Activated naive CD8-positive, alpha-beta T cell (primary cell): Measurements from ENCODE around the gene IMMP2L.

ENCODE experiments used
- H3K27ac Mint-ChIP-seq: one replicate; pipeline ENCODE4 v1.8.0; 2021; ENCODE audit warnings: mixed read lengths
- H3K27me3 Mint-ChIP-seq: one replicate; pipeline ENCODE4 v1.8.0; 2021; ENCODE audit warnings: mixed read lengths
- H3K36me3 Mint-ChIP-seq: one replicate; pipeline ENCODE4 v1.8.0; 2021; ENCODE audit warnings: mixed read lengths
- H3K4me1 Mint-ChIP-seq: one replicate; pipeline ENCODE4 v1.8.0; 2021; ENCODE audit warnings: low read depth, mixed read lengths
- H3K4me3 Mint-ChIP-seq: one replicate; pipeline ENCODE4 v1.8.0; 2021; ENCODE audit warnings: mild to moderate bottlenecking, mixed read lengths
- H3K9me3 Mint-ChIP-seq: one replicate; pipeline ENCODE4 v1.8.0; 2021; ENCODE audit warnings: low read depth, mixed read lengths

IMMP2L gene

DNA sequence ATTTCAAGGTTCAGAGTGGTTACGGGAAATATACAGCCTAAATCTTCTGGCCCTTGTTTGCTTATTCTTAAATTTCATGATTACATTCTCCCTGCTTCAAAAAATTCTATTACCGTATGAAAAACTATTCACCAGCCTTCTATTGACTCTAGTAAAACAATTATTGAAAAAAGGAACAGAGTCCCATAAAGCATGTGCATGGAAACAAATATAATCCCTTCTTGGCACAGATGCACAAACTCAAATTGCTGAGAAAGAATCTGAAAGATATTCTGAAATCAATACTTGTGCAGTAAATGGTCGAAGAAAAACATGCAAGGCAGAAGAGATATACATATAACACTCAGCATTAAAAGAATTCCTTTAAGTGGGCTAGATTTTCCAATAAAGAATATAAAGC lies 387.8 kb downstream of the IMMP2L start:
- Mint-ChIP-seq H3K9me3 (no peaks in the 10 kb centered on the region), H3K4me1 (peaks cover 10% of the 10 kb centered on the region), H3K27me3 (no peaks in the 10 kb centered on the region), H3K36me3 (peaks cover 5% of the 10 kb centered on the region), H3K27ac (no peak overlapping the region), H3K4me3 (no peak overlapping the region)

DNA sequence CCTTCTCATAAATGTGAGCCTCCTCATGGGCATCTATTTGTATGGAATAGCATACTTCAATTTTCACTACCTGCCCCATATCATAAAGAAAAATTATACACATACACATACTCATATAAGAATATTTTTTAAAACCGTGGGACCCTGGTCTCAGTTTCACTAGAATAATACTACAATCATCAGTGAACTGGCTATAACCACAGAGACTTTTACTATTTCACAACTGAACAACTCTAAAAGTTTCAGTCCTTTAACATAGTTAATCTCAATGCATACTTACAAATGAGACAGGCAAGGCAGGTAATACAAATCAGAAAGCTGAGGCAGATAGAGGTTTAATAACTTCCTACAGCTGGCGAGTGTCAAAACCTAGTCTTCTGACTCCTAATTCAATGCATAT lies 388.3 kb downstream of the IMMP2L start:
- H3K27ac Mint-ChIP-seq = no peak overlapping the region
- H3K36me3 Mint-ChIP-seq = peaks cover 9% of the 10 kb centered on the region
- no peak overlapping the region for H3K4me3 Mint-ChIP-seq
- no peaks in the 10 kb centered on the region for H3K9me3 Mint-ChIP-seq
- no peaks in the 10 kb centered on the region for H3K27me3 Mint-ChIP-seq
- H3K4me1 Mint-ChIP-seq = peaks cover 10% of the 10 kb centered on the region

DNA sequence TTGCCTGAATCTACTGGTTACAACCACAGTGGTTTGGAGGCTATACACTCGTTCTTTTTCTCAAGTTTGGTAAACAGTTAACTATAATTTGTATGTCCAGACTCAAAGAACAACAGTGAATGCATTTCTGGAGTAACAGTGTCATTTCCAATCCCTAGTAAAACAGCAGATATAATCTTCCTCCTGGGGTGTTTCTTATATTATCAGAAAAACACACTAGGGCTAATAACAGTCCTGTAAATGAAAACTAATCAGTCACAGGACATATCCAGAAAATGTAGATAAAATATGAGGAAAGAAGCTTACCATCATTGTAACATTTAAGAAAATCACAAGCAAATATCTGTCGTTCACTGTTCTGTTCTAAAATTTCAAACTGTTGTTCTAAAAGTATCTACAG lies 388.8 kb downstream of the IMMP2L start:
- Mint-ChIP-seq H3K4me1 (peaks cover 10% of the 10 kb centered on the region), H3K9me3 (no peaks in the 10 kb centered on the region), H3K4me3 (no peak overlapping the region), H3K27me3 (no peaks in the 10 kb centered on the region), H3K27ac (no peak overlapping the region), H3K36me3 (peaks cover 9% of the 10 kb centered on the region)

DNA sequence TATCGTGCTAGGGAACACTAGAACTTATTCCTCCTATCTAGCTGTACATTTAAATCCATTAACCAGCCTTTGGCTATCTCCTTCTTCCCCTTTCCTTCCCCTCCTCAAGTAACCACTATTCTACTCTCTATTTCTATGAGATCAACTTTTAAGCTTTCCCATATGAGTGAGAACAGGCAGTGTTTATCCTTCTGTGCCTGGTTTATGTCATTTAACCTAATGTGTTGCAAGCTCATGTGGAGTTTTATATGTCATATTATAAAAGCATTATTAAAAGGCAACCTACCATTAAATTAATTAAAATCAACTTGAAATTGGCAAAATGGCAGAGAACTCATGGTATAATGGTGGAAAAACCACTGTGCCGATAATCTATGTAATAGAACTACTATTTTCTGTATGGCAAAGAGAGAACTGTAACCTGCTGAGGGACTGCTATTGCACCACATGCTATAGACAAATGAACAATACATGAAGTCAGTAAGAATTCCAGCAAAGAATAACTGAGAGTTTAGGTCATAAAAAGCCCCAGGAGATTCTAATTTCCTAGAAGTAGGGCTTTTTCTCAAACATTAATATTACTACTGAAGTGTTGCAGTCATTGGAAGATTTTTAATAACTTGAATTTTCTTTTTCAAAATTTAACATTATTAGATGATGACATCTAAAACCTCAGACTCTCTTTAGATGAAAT lies 389.6 kb downstream of the IMMP2L start:
- no peak overlapping the region for H3K27ac Mint-ChIP-seq
- no peaks in the 10 kb centered on the region for H3K9me3 Mint-ChIP-seq
- no peaks in the 10 kb centered on the region for H3K27me3 Mint-ChIP-seq
- H3K4me1 Mint-ChIP-seq = peaks cover 10% of the 10 kb centered on the region
- peaks cover 9% of the 10 kb centered on the region for H3K36me3 Mint-ChIP-seq
- H3K4me3 Mint-ChIP-seq = no peak overlapping the region

DNA sequence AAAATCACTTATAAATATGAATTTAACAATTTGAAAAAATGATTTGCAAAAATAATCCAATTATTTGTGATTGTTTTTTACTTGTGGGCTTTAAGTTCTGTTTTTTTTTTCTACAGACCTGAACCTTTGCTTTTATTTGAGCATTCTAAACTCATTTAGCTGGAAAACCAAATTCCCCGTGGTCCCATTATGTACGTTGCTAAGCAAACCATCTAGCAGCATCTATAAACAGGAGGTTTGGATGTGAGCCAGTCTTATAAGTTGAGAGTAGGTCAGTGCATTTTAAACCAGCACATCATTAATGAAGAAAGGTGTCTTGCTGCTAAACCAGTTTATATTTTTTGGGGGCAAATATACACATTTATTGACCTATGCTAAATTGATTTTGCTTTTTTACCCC lies 394.1 kb downstream of the IMMP2L start:
- Mint-ChIP-seq H3K27me3 (no peaks in the 10 kb centered on the region), H3K36me3 (peaks cover 14% of the 10 kb centered on the region), H3K4me3 (no peak overlapping the region), H3K4me1 (no peaks in the 10 kb centered on the region), H3K27ac (no peak overlapping the region), H3K9me3 (no peaks in the 10 kb centered on the region)

DNA sequence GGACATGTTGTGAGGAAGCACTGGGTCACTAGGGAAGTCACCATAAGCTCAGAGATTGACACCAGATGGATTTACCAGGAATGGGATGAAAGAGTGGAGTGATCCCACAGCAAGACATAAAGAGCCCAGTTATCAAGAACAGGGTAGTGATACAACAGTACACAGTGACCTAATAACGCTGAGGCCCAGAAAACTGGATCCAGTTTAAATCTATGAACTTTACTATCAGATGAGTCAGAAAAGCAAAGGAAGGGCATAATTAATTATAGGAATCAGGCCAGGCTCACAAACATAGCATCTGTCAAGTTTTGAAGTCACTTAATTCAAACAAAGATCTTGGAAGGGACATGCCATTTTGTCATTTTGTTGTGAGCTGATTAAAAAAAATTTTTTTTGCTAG lies 397.9 kb downstream of the IMMP2L start:
- H3K9me3 Mint-ChIP-seq = no peaks in the 10 kb centered on the region
- peaks cover 12% of the 10 kb centered on the region for H3K36me3 Mint-ChIP-seq
- H3K27me3 Mint-ChIP-seq = no peaks in the 10 kb centered on the region
- H3K4me1 Mint-ChIP-seq = no peaks in the 10 kb centered on the region
- H3K27ac Mint-ChIP-seq = no peak overlapping the region
- H3K4me3 Mint-ChIP-seq = no peak overlapping the region

DNA sequence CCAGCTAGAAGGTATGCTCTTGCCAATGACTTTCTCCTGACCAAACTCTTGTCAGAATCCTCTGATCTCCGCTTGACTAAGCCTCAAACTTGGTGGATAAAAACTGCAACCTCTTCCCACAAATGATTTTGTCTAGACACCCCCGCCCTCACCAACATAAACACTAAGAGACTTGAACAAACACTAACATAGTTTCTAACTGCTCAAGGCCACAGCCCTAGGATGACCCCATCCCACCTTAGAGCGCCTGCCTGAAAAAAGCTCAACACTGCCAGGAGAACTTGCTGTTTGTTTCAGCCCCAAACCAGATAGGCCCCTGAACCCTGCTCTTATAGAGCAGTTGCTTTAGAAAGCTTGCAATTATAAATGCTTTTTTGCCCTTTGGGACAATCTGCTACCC lies 399.6 kb downstream of the IMMP2L start:
- no peak overlapping the region for H3K27ac Mint-ChIP-seq
- H3K27me3 Mint-ChIP-seq = no peaks in the 10 kb centered on the region
- H3K4me3 Mint-ChIP-seq = no peak overlapping the region
- H3K4me1 Mint-ChIP-seq = no peaks in the 10 kb centered on the region
- H3K9me3 Mint-ChIP-seq = no peaks in the 10 kb centered on the region
- peaks cover 8% of the 10 kb centered on the region for H3K36me3 Mint-ChIP-seq

DNA sequence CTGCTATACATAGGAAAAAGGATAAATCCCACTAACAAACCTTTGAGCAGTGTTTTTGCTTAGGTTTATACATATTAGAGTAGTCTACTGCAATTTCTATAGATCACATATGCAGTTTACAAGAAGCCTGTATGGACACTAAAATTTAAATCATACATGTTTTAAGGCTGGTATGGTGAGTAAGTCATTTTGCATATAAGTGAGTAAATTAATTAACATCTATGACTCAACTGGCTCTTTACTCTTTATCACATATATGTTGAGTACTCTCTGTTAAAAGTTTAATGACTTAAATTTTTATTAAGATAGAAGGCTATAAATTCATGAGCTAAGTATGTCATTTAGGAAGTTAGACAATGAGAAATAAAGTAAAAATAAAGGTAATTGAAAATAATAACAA lies 402.0 kb downstream of the IMMP2L start:
- Mint-ChIP-seq H3K36me3 (peaks cover 4% of the 10 kb centered on the region), H3K27ac (no peak overlapping the region), H3K4me3 (no peak overlapping the region), H3K9me3 (no peaks in the 10 kb centered on the region), H3K4me1 (peaks cover 12% of the 10 kb centered on the region), H3K27me3 (no peaks in the 10 kb centered on the region)

DNA sequence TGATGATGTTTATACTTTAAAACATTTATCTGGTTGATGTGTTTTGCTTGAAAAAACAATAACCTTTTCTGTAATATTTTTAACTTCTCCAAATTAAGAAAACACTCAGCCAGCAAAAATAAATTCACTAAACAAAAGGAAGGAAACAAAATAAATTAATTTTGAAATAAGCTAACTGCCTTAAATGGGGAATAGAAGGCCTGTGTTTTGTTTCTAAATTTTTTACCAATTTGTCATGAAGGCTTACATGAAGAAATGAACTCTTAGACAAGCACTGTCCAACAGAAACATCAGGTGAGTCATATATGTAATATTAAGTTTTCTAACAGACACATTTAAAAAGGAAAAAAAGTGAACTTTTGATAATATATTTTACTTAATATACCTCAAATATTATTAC lies 402.9 kb downstream of the IMMP2L start:
- no peak overlapping the region for H3K4me3 Mint-ChIP-seq
- no peaks in the 10 kb centered on the region for H3K9me3 Mint-ChIP-seq
- no peaks in the 10 kb centered on the region for H3K27me3 Mint-ChIP-seq
- H3K27ac Mint-ChIP-seq = no peak overlapping the region
- peaks cover 4% of the 10 kb centered on the region for H3K36me3 Mint-ChIP-seq
- peaks cover 12% of the 10 kb centered on the region for H3K4me1 Mint-ChIP-seq

DNA sequence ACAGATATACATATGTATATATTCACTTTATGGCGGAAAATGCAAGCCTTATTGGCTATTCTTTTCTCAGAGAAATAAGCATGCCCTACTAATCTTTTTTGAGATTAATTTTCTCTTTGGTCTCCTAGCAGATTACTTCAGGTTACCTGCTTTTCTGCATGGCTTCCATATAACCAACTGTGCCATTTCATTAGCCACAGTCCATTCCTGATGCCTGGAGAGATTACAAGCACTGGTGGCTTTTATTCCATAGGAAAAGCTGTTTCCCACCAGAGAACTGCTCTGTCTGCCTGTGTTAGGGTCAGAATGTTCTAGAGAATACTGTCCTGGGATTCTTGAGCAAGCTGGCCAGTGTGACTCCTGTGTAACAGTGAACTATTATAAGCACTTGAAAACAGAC lies 411.6 kb downstream of the IMMP2L start:
- Mint-ChIP-seq H3K4me1 (no peaks in the 10 kb centered on the region), H3K27ac (no peak overlapping the region), H3K27me3 (no peaks in the 10 kb centered on the region), H3K4me3 (no peak overlapping the region), H3K9me3 (no peaks in the 10 kb centered on the region), H3K36me3 (no peaks in the 10 kb centered on the region)

DNA sequence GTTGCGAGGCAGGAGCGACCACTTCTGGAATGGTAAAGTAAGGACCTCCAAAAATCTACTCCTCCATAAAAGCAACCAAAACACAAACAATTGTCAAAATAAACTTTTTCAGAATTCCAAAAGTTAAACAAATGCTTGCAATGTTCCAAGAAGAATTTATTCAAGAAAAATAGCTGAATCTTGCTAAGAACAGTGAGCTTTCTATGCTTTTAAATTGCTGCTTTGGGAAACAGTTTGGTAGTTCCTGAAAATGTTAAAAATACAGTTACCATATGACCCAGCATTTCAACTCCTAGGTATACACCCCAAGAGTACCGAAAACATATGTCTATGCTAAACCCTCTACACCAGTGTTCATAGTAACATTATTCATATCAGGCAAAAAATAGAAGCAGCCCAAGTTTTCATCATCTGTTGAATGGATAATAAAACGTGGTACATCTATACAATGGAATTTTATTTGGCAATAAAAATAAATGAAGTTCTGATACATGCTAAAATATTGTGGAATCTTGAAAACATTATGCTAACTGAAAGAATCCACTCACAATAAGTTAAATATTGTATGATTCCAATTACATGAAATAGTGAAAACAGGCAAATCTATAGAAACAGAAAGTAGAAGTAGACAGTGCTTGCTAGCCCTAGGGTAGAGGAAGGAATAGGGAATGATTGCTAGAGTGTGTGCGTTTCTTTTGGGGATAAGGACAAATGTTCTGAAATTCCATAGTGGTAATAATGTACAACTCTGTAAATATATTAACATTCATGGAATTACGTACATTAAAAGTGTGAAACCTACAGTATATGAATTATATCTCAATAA lies 414.4 kb downstream of the IMMP2L start:
- Mint-ChIP-seq H3K4me1 (no peaks in the 10 kb centered on the region), H3K27me3 (no peaks in the 10 kb centered on the region), H3K9me3 (no peaks in the 10 kb centered on the region), H3K36me3 (no peaks in the 10 kb centered on the region), H3K4me3 (no peak overlapping the region), H3K27ac (no peak overlapping the region)

DNA sequence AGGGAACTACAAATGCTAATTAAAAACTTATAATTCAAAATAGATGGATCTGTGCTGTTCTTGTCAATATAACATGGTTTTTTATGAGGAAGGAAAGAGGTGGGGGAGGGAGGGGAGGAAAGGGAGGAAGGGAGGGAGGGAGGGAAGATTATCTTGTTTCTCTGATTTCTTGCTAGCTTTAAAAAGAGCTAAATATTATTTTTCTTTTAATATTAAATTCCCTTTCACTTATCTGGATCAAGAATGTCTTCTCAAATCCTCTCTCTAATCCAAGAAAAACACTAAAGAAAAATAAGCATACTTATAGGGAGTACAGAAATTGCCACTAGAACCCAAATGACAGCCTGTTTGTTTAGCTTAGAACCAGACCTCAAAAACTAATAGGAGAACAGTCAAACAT lies 416.2 kb downstream of the IMMP2L start:
- Mint-ChIP-seq H3K27ac (no peak overlapping the region), H3K9me3 (no peaks in the 10 kb centered on the region), H3K27me3 (no peaks in the 10 kb centered on the region), H3K4me3 (no peak overlapping the region), H3K36me3 (no peaks in the 10 kb centered on the region), H3K4me1 (no peaks in the 10 kb centered on the region)

DNA sequence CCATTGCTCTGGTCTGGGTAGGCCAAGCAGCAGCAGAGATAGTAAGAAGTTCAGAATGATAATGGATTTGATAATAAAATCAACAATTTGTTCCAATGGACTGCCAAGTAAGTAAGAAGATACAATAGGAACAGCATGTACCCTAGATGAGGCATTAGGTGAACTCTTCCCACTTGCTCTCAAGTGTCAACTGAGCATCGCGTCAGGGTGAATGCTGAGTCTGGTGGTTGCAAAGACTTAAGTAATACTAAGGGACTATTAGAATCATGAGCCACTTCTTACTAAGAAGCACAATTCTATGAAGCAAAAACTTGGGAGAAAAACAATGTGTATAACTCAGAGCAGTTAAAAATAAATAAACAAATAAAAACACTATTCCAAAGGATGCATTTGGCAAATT lies 416.8 kb downstream of the IMMP2L start:
- Mint-ChIP-seq H3K27me3 (no peaks in the 10 kb centered on the region), H3K9me3 (no peaks in the 10 kb centered on the region), H3K27ac (no peak overlapping the region), H3K4me3 (no peak overlapping the region), H3K4me1 (peaks cover 5% of the 10 kb centered on the region), H3K36me3 (no peaks in the 10 kb centered on the region)

DNA sequence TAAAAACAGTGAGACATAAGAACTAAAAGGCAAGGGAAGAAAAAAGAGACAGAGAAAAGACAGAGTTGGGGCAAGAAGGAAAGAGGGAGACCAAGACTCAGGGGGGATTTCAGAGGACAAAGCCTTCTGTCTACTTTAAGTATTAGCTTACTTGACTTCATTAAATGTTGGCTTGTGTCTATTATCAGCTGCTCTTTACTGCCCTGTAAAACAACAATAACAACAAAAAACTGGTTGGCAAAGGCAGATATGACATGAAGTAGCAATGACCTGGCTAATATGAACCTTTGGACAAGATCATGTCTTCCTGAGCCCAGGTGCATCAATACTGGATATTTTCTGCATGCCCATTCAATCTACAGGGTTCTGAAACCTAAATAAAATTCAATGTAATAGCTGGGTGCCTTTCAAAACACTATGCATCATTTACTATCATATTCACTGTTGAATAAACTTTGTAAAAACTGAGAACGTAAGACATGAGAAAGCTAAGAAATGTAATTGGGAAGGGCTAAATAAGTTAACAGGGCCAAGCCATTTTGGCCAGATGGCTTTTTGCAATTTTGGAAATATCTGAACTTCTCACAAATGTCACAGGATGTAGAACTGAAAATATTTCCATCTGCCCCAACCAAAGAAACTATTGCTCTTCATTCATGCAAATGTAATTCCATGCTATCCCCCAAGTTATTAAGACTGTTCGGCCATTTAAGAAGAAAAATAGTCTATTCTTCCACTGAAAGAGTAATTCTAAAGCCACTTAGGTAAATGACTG lies 422.0 kb downstream of the IMMP2L start:
- H3K27ac Mint-ChIP-seq = no peak overlapping the region
- no peaks in the 10 kb centered on the region for H3K9me3 Mint-ChIP-seq
- peaks cover 38% of the 10 kb centered on the region for H3K4me1 Mint-ChIP-seq
- no peak overlapping the region for H3K4me3 Mint-ChIP-seq
- no peaks in the 10 kb centered on the region for H3K36me3 Mint-ChIP-seq
- H3K27me3 Mint-ChIP-seq = no peaks in the 10 kb centered on the region

DNA sequence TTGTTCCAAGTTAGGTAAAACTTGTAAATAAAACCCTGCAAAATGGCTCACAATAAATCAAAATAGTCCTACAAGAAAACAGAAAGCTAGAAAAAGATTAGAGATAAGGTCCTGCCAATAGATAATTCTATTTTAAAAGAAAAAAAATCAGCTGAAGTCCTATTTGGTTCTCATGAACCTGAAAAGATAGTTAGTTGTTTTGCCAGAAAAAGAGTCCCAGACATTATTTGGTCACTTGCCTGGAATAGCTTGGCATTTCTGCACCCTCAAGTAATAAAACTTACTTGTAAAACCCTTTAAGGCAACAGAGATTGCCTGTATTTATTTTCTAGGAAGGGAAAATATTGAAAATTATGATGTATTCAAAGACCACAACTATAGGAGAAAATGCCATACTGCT lies 423.7 kb downstream of the IMMP2L start:
- H3K9me3 Mint-ChIP-seq = no peaks in the 10 kb centered on the region
- peak overlapping the region; percentile 80 for H3K4me3 Mint-ChIP-seq
- H3K27ac Mint-ChIP-seq = peak overlapping the region; percentile 92
- H3K36me3 Mint-ChIP-seq = no peaks in the 10 kb centered on the region
- peaks cover 38% of the 10 kb centered on the region for H3K4me1 Mint-ChIP-seq
- H3K27me3 Mint-ChIP-seq = no peaks in the 10 kb centered on the region
